Brain microvascular endothelial cell (primary cell): ENCODE data around the gene TAS2R14.

Experiments used
- DNase-seq: peaks from one replicate; pipeline ENCODE4 v3.0.0-alpha.2; 2020
- H3K27ac ChIP-seq: fragments of 250-450 bp; sonication (Bioruptor Pico); 2 replicates; pipeline ENCODE4 v1.5.1; 2020; ENCODE audit warnings: mild to moderate bottlenecking, moderate library complexity
- H3K27me3 ChIP-seq: fragments of 250-450 bp; sonication (Bioruptor Pico); replicated peaks from 2 replicates; pipeline ENCODE4 v1.5.1; 2020; ENCODE audit warnings: mild to moderate bottlenecking
- H3K36me3 ChIP-seq: fragments of 250-450 bp; sonication (Bioruptor Pico); replicated peaks from 2 replicates; pipeline ENCODE4 v1.5.1; 2020; ENCODE audit warnings: mild to moderate bottlenecking
- H3K4me3 ChIP-seq: 2 replicates; pipeline ENCODE4 v1.5.1; 2011; ENCODE audit warnings: low read depth, mild to moderate bottlenecking, control low read depth, low read length, moderate library complexity
- in situ Hi-C: cut with HindIII; loops from 2 replicates; pipeline ENCODE4 v1.10.0; 2017; ENCODE audit warnings: low sequenced_read_pairs, low pct_ligation_motif_present
- TF ChIP-seq, protein P1 (sequence below): IDR thresholded peaks from 2 replicates; pipeline ENCODE4 v1.5.1; 2011; ENCODE audit warnings: low read depth, mild to moderate bottlenecking, moderate library complexity, low read length, control low read depth, inconsistent platforms; ENCODE audit errors: missing control alignments

The TAS2R14 gene

DNA sequence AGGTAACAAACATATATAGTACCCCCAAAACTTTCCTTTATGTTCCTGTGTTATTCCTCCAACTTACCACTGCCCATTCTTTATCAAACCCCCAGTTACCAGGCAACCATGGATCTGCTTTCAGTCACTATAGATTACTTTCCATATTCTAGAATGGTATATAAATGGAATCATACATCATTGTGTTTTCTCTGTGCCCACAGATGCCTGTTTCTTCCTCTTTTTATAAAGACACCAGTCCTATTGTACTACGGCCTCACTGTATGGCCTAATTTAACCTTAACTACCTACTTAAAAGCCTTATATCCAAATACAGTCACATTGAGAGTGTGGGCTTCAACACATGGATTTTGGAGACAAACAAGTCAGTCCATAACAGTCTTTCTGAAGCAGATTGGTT is 2.6 kb downstream of the TAS2R14 start:
- DNase-seq, result no peak
- H3K27ac ChIP-seq, result no peak overlapping the region
- H3K4me3 ChIP-seq, result no peak overlapping the region
- in situ Hi-C loops, result no loop called here
- TF ChIP-seq, protein P1, sequence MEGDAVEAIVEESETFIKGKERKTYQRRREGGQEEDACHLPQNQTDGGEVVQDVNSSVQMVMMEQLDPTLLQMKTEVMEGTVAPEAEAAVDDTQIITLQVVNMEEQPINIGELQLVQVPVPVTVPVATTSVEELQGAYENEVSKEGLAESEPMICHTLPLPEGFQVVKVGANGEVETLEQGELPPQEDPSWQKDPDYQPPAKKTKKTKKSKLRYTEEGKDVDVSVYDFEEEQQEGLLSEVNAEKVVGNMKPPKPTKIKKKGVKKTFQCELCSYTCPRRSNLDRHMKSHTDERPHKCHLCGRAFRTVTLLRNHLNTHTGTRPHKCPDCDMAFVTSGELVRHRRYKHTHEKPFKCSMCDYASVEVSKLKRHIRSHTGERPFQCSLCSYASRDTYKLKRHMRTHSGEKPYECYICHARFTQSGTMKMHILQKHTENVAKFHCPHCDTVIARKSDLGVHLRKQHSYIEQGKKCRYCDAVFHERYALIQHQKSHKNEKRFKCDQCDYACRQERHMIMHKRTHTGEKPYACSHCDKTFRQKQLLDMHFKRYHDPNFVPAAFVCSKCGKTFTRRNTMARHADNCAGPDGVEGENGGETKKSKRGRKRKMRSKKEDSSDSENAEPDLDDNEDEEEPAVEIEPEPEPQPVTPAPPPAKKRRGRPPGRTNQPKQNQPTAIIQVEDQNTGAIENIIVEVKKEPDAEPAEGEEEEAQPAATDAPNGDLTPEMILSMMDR, result no peak
- no peaks in the 10 kb centered on the region for H3K36me3 ChIP-seq
- H3K27me3 ChIP-seq, result no peaks in the 10 kb centered on the region

DNA sequence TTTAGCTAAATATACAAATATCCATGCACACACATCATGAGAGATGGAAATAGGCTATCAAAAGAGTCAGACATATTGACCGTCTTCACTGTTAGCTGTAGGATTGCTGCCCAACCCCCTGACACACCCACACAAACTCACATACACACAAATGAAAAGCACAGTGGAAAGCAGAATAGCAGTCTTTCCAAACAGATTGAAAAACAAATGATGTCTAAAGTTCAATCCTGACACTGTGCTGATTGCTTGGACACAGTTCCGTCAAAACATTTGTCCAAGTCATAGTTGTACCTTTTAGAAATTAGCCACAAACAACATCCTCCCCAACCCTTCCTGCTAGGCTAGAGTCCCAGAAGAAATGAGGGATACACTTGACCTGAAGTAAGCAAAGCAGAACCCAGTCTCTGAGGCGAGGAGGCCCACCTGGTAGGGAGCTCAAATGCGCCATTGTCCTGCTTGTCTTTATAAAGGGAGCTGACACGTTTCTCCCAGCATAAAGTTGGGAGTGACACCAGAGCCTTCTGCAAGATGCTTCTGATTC is 10.2 kb downstream of the TAS2R14 start, which contains the start of gene PRH2:
PRH2 (plus strand) TSS at position 491 of the 541 bp plus-strand sequence; CDS start at position 529, 38 bp downstream.
- Histone ChIP-seq H3K4me3 (no peak within 1 kb of the TSS), H3K27ac (no peak within 1 kb of the TSS), H3K27me3 (no peaks in the 10 kb centered on the region), H3K36me3 (no peaks in the 10 kb centered on the region)
- TF ChIP-seq, protein P1, result no peak
- DNase-seq, result no peak
- in situ Hi-C loops, result no loop called here

DNA sequence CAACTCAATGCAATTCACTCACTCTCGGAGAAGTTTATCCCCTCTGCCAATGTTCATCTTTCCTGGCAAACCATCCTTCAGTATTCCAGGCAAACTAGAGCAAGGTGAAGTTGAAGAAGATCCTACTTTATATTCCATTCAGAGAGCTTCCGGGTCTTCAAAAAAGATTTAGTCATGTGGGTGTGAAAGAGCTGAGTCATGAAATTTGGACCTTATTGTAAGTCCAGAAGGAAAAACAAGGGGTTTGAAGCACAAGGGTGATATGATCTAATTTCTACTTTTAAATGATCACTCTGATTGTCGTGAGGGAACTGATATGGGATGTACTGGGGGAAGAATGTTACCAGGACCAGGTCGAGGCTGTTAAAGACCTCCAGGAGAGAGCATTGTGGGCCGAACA is 12.8 kb downstream of the TAS2R14 start:
- TF ChIP-seq, protein P1, result no peak
- H3K27ac ChIP-seq, result no peak overlapping the region
- DNase-seq, result no peak
- no peaks in the 10 kb centered on the region for H3K27me3 ChIP-seq
- H3K36me3 ChIP-seq, result no peaks in the 10 kb centered on the region
- H3K4me3 ChIP-seq, result no peak overlapping the region
- in situ Hi-C loops, result no loop called here

DNA sequence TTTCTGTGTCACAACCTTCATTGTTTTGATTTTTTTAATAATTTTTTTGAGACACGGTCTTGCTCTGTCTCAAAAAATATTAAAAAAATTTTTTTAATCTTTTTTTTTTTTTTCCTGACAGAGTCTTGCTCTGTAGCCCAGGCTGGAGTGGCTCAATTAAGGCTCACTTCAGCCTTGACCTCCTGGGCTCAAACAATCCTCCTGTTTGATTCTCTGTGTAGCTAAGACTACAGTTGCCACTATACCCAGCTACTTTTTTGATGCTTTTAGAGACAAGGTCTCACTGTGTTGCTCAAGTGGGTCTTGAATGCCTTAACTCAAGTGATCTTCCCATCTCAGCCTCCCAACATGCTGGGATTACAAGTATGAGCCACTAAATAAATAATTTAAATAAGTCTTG is 19.3 kb downstream of the TAS2R14 start:
- no peaks in the 10 kb centered on the region for H3K36me3 ChIP-seq
- in situ Hi-C loops, result no loop called here
- TF ChIP-seq, protein P1, result no peak

DNA sequence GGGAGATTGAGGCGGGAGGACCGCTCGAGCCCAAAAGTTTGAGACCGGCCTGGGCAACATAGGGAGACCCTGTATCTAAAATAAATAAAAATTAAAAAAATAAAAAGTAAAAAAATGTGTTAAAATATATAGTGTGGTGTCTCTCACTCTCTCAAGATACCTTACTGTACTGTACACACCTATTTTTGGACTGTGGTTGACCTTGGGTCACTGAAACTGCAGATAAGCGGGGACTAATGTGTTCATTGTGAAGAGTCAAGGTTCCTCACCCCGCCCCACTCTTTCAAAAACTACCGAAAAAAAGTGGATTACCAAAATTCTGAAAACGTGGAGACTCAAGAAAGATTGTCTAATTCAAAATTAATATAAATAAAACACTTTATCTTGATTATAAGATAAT is 28.7 kb downstream of the TAS2R14 start:
- Histone ChIP-seq H3K27ac (no peak overlapping the region), H3K27me3 (no peaks in the 10 kb centered on the region), H3K36me3 (no peaks in the 10 kb centered on the region), H3K4me3 (no peak overlapping the region)
- in situ Hi-C loops, result no loop called here
- DNase-seq, result no peak
- TF ChIP-seq, protein P1, result no peak

More for the DNA sequence above, 19.3 kb downstream of the TAS2R14 start:
- no peak overlapping the region for H3K27ac ChIP-seq
- H3K27me3 ChIP-seq, result no peaks in the 10 kb centered on the region
- DNase-seq, result no peak
- no peak overlapping the region for H3K4me3 ChIP-seq

DNA sequence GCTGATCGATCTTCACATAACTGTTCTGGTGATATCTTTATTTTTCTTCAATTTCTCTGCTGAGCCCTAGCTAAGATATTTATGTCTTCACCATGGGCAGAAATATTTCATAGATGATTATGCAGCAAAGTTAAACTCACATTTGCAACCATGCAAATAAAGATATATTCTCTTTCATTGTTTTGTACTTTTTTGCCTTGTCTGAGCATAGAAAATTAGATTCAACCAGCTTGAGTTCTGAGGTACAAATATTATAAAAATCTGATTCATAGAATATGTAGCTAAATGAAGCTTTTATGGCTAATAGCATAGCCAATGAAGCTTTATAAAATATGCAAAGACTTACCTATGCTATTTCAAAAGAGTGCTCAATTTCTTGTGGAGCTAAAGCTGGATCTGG is 29.6 kb downstream of the TAS2R14 start, which contains the start of gene TAS2R13:
TAS2R13 (minus strand) TSS at position 101 of the 400 bp plus-strand sequence. CDS start 264 bp downstream, outside the sequence.
- Histone ChIP-seq H3K4me3 (no peak within 1 kb of the TSS), H3K27ac (no peak within 1 kb of the TSS), H3K36me3 (no peaks in the 10 kb centered on the region), H3K27me3 (no peaks in the 10 kb centered on the region)
- no peak for DNase-seq
- in situ Hi-C loops, result no loop called here
- TF ChIP-seq, protein P1, result no peak
